Stimulated activated CD4-positive, alpha-beta T cell treated with anti-CD3 and anti-CD28 coated beads, Interleukin-1b, Interleukin-23, amount 100 ng/mL, for 1 hour (primary cell): ENCODE data around the gene CACTIN.

ENCODE experiments used
- DNase-seq, 2 donors: peaks; one replicate each; pipeline ENCODE4 v3.0.0-alpha.2; 2020; ENCODE audit warnings: low read depth in 2 of 2

The CACTIN gene

GRCh38 chr19:3610745-3611717, 15.6 kb downstream of the CACTIN start:
- DNase-seq: no peak

- no peak for DNase-seq
Observed at GRCh38 chr19:3609779-3610719, 16.5 kb downstream of the CACTIN start.

GRCh38 chr19:3608750-3609322, 17.8 kb downstream of the CACTIN start:
- no peak for DNase-seq

- DNase-seq: no peak
Observed at GRCh38 chr19:3608079-3608641, 18.4 kb downstream of the CACTIN start.

GRCh38 chr19:3607303-3608078, 19.1 kb downstream of the CACTIN start:
- no peak for DNase-seq

GRCh38 chr19:3606690-3607289, 19.8 kb downstream of the CACTIN start, which contains the start of gene TBXA2R:
Gene TBXA2R, minus strand, starts transcription at chr19:3606875. Its CDS starts 6,241 bp downstream, at chr19:3600634.
- DNase-seq: peak in 1 of 2 donors; percentile 42

- DNase-seq: no peak
Observed at GRCh38 chr19:3606174-3606689, 20.4 kb downstream of the CACTIN start.

- DNase-seq: no peak
Observed at GRCh38 chr19:3605770-3606169, 20.8 kb downstream of the CACTIN start.

- DNase-seq: no peak
Observed at GRCh38 chr19:3605361-3605760, 21.2 kb downstream of the CACTIN start.

- DNase-seq: no peak
Observed at GRCh38 chr19:3604987-3605343, 21.6 kb downstream of the CACTIN start.

- no peak for DNase-seq
Observed at GRCh38 chr19:3604227-3604986, 22.2 kb downstream of the CACTIN start.

GRCh38 chr19:3603121-3603811, 23.3 kb downstream of the CACTIN start:
- DNase-seq: no peak

GRCh38 chr19:3601021-3601420, 25.6 kb downstream of the CACTIN start:
- no peak for DNase-seq

- no peak for DNase-seq
Observed at GRCh38 chr19:3599776-3600187, 26.8 kb downstream of the CACTIN start.

- DNase-seq: no peak
Observed at GRCh38 chr19:3595521-3596061, 31.0 kb downstream of the CACTIN start.

- DNase-seq: no peak
Observed at GRCh38 chr19:3593156-3593555, 33.4 kb downstream of the CACTIN start.

GRCh38 chr19:3591876-3592613, 34.5 kb downstream of the CACTIN start:
- DNase-seq: no peak
